NCI-H2171 (cell line): ENCODE results near the gene MANF.
A peak's percentile ranks its signal among the peaks of the same experiment; 100 is the strongest.
"Not testable (repeated sequence)": the region's sequence is repeated elsewhere in the genome, so short reads cannot be mapped to it uniquely, and the experiment has no call there.

ENCODE experiments used
- DNase-seq: peaks from one replicate; lab custom pipeline; 2025; lab: John Stamatoyannopoulos, UW

Gene MANF

DNA sequence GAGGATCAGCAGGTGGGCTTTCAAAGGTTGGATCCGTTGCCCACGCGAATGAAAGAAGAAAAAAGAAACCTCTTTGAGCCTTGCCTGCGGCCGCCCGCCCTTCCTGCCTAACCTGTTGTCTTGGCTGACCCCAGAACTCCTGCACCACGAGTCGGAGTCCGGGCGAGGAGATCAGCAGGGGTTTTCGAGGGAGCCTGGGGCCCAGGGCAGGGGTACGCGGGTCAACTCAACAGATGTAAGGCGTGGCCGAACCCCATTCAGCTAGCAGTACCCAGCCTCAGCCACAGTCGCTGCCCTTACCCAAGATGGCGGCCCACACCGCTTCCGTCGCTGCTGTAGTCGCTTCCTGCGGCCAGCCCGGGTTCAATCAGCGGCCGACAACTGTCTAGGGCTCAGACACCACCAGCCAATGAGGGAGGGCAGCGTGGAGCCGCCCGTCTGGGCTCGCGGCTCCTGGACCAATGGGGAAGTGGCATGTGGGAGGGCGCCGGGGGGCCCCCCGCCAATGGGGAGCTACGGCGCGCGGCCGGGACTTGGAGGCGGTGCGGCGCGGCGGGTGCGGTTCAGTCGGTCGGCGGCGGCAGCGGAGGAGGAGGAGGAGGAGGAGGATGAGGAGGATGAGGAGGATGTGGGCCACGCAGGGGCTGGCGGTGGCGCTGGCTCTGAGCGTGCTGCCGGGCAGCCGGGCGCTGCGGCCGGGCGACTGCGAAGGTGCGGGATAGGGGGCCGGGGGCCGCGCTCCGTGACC is at the start of gene MANF:
MANF (plus strand) TSS at position 566 of the 748 bp plus-strand sequence; CDS start at position 618, 52 bp downstream.
- peak; percentile 76 for DNase-seq

DNA sequence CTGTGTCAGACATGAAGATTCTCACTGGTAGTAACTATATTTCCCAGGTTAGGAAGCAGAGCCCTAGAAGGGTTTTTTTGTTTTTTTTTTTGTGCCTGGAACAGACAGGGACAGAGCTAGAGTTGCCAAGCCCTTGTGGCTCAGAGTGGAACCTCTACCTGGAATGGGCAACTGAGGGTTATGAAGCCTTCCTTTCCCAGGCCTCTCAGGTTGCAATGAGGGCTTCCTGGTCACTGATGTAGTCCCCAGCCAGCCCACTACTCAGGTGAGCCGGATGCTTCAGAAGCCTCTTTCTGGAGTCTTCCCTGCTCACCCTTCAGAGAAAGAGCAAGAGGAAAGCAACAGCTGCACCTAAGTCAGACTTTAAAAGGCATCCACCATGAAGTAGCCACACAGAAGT is 48.8 kb upstream of the MANF start:
- DNase-seq = no peak

DNA sequence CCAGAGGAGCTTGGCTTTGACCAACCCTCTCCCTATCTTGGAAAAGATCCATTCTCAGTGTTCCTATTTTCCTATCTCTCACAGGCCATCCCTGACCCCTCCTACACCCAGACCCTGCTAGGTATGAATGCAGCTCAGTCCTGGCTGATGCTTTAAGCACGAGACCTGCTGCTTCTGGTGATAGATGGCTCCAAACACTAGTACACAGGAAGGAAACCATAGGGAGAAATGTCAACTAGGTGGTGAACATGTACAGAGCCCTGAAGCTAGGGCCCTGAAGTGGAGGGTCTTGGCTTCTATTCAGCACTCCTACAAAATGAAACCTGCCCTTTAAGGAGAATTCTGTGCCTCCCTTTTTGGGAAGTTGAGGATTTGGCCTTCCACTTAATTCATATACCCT is 47.4 kb upstream of the MANF start:
- DNase-seq = no peak

DNA sequence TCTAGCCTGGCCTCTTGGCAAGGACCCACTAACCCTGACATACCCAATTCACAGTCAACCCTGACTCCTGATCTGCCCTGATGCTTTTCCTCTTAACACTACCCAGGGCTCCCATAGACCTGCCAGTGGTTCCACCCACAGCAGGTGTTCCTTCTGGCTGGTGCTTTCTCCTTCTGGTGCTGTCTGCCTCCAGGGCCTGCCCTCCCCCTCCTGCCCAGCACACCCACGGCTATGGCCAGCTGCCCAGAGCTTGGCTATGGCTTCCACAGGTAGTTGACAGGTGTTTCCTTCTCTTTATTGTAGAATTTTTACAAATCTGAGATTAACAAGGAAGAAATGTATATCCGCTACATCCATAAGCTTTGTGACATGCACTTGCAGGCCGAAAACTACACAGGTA is 46.5 kb upstream of the MANF start:
- no peak for DNase-seq

DNA sequence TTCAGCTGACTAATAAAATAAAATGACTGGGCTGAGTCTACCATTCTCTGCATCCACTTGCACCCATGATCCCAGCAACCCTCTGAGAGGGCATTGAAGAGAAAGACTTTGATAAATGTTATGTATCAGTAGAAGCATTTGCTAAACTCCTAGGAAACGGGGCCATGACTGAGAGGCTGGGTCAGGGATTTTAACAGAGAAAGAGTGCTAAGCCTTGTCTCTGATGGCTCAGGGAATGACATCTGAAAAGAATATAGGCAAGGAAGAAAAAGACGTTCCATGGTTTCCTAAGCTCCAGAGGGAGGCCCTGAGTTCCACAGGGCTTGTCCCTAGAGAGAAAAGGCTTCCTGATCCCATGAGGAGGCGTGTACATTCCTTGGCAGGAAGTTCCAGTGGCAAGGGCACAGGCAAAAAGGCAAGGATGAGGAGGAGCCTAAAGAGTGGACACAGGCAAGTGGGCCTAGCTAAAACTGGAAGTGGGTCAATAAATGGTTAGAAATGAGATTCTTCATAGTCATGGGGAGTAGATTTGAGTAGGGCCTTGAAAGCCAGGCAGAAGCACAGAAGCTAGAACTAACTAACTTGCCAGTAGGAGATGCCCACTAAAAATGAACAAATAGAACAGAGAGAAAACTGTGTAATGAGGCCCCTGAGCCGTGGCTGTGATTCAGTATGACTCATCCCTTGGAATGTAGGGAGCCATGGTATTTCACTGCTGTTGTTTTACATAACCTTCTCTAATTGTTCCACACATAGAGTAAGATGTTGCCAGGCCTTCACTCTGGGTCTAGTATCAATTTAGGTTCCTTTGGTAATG is 44.9 kb upstream of the MANF start:
- no peak for DNase-seq

DNA sequence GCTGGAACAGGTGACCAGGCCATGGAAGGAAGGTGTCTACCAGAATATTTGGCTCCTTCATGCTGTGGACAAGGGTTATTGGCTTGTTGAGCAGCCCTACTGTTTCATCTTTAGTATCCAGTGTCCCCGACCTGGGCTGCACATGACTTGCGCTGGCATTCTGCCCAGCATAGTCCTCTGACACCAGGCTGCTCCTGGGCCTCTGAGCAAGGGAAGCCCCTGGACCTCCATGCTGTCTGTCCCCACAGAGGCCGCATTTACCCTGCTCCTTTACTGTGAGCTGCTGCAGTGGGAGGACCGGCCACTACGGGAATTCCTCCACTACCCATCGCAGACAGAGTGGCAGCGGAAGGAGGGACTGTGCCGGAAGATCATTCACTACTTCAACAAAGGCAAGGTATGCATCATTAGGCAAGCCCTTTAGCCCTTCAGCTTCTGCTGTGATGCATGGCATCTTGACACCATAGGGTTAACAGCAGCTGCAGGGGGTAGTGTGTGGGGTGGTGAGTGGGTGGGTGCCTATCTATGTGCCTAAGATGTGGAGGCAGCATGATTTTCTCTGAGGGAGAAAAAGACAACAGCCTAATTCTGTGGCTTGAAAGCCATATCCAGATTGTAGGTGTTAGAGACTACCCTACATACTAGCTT is 44.0 kb upstream of the MANF start:
- DNase-seq = no peak

DNA sequence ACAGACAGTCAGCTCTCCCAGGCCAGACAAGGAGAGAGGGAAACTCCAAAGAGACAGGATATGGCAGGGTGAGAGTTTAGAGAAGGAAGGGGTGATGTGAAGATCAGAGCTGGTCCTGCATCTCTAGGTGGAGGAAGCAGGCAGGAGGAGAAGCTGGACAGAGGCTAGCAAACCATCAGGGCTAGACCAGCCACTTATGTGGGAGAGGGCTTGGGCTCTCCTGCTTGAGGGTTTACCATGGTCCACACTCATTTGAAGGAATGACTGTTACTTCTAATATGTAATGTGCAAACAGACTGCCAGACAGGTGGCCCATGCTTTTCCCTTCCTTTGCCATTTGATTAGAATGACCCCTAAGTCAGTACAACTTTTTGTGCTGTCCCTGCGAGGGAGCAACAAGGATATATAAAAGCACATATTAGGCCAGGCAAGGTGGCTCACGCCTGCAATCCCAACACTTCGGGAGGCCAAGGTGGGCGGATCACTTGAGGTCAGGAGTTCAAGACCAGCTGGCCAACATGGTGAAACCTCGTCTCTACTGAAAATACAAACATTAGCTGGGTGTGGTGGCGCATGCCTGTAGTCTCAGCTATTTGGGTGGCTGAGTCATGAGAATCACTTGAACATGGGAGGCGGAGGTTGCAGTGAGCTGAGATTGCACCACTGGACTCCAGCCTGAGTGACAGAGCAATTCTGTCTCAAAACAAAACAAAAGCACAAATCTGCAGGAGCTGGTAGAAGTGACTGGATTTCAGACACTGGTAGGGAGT is 41.0 kb upstream of the MANF start:
- DNase-seq = no peak

DNA sequence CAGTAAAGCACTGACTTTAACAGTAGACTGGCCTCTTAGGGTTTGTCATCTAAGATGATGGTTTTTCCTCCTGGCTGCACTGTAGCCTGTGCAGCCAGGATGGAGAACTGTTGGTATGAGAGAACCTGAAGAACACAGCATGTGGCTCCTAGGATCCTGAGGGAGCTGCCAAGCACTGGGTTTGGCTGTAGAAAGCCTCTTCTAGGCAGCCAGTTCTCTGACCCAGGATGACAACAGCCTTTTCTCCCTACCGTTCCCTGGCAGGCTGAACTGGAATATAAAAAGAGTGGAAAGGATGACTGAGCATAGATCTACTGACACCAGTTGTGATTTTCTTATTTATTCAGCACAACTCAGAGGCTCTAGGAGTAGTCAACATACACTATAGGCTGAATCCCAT is 34.3 kb upstream of the MANF start:
- no peak for DNase-seq

DNA sequence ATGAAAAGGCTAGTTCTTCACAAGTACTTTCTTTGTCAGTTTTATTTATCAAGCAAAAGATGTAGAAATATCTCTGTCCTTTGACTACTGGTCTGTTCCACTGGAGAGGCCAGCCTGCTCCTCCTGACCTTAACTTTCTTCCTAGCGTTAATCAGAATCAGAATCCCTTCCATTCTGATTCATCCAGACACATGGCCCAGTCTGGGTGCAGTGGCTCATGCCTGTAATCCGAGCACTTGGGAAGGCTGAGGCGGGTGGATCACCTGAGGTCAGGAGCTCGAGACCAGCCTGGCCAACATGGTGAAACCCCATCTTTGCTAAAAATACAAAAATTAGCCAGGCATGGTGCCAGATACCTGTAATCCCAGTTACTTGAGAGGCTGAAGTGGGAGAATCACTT is 32.0 kb upstream of the MANF start:
- DNase-seq = no peak

DNA sequence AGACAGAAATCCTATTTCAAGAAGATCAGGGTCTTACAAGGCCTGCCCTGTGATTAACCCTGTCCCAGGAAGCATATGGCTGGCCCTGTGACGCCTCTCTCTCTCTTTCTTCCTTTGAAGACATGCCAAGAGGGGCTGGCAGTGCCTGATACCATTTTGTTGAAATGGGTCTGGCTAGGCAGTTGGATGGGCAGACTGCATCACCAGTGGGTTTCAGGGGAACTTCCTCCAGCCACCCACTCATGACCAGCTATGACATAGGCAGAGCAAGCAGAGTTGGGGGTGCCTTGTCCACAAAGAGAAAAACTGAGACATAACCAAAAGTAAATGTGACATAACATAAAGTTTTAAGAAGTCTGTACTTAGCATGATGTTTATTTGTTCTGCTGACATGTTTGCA is 31.4 kb upstream of the MANF start:
- DNase-seq = no peak

DNA sequence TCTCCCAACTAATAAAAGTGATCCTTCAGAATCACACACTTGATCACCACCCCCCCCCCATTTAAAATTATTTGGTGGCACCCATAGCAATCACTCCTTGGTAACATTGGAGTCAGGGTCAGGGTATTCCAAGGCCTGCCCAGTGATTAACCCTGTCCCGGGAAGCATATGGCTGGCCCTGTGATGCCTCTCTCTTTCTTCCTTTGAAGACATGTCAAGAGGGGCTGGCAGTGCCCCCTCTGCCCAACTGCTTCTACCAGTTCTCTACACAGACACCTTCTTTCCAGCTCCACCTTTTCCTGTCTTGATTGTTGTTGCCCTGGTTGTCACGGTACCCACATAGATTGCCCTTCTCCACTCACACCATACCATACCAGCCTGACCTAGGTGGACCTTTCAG is 30.9 kb upstream of the MANF start:
- DNase-seq = no peak

DNA sequence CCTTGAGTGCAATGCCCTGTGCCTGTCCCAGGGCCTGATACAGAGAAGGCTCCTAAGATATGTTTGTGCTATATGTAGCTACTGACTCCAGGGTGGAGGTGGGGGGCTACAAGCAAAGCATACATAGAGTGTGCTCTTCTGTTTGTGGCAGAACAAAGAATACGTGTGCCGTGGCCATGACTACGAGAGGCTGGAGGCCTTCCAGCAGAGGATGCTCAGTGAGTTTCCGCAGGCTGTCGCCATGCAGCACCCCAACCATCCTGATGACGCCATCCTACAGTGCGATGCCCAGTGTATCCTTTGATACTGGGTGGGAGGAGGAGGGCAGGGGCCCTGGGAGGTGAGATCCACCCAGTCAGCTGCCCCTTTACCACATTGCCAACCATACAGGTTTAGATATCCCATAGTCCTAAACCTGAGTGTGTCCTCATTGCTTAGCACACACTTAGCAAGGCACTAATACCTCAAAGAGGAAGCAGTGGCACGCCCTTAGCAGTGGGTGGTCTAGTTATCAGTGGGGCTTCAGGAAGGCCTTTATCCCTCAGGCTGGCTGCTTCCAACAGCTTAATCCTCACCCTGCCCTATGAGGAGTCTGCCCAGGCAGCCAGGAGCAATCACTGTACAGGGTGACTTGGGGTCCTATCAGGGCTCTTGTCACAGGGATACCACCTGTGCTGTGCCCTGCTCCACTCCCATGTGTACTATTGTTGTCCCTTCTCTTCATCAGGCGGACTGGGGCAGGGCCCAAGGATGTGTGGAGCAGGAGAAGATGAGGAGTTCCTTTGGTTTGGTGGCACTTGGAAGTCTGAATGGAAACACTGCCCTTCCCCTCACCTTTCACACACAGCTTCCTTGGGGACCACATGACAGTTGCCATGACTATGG is 30.1 kb upstream of the MANF start:
- no peak for DNase-seq

DNA sequence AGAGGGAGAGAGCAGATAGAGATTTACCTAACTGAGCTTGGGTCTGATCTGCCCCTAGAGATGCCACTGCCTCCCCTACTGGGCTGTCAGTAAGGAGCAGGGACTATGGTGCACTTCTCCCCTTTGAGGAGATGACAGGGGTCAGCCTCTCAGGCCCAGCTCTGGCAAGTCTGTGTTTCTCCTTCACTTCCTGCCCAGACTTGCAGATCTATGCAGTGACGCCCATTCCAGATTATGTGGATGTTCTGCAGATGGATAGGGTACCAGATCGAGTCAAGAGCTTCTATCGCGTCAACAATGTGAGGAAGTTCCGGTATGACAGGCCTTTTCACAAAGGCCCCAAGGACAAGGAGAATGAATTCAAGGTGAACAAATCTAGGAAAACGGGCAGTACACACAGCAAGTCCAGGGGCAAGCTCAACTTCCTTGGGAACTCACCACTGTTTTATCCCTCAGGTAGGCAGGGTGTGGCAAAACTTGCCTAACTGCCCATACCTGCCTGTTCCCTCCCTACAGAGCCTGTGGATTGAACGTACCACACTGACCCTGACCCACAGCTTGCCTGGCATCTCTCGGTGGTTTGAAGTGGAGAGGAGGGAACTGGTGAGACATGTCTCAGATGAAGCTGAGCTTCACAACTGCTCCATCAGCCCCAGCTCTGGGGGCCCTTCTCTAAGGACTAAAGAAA is 29.1 kb upstream of the MANF start:
- DNase-seq = no peak

DNA sequence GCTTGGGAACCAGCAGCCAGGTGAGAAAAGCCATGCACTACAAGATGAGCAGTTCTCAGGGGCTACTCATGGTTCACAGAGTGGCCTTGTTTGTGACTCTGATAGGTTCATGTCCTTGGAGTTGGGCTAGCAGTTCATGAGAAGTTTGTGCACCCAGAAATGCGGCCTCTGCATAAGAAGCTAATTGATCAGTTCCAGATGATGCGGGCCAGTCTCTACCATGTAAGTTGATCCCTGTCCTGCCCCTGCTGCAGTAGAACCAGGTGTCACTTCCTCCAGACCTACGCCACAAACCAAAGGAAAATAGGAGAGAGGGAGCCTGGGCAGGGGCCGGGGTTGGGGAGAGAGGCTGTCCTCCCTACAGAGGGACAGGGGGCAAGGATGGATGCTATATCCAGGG is 27.2 kb upstream of the MANF start:
- no peak for DNase-seq

DNA sequence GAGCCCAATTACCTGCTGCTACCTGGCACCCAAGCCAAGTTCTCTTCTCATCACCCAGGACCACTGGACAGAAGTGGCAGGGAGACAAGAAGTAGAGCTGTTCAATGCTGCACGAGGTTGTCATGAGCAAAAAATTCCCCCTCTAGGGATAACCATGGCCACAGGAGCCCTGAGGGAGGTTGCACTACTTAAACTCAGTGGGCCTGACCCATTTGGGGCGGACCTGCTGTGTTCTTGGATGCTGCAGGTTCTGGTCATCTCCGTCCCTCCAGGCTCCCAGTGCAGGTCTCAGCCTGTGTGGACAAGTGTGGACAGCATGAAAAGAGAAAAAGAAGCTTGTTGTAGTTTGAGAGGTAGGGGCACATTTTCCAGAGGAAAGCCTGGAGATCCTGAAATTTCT is 26.1 kb upstream of the MANF start:
- no peak for DNase-seq

DNA sequence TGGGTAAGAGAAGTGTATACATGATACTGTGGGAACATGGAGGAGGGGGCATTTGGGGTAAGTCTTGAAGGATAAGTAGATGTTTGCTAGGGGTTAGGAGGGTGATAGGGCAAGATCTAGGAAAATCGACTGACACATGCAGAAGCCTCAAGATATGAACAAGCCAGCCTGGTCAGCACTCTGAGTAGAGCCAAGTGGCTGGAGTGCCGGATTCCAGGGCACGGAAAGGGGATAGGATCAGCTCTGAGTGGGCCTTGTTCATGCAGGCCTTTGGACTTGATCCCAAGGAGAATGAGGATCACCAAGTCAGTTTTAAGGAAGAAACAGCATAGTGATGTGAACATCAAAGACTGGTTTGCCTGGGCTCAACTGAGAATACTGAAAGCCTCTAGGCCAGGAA is 24.3 kb upstream of the MANF start:
- DNase-seq = no peak

DNA sequence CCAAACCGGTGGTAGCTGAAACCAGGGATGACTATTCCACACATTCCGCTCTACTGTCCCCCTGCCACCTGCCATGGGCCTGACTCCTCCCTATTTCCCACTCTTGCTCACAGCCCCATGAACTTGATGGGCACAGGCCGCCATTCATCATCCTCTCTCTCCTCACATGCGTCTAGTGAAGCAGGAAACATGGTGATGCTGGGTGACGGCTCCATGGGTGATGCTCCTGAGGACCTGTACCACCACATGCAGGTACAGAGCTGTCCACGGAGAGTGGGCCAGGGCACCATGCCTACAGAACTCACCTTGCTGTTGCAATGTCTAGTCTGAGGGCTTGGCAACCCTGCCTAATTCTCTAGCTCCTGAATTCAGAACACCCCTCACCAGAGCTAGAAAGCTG is 23.3 kb upstream of the MANF start:
- no peak for DNase-seq

DNA sequence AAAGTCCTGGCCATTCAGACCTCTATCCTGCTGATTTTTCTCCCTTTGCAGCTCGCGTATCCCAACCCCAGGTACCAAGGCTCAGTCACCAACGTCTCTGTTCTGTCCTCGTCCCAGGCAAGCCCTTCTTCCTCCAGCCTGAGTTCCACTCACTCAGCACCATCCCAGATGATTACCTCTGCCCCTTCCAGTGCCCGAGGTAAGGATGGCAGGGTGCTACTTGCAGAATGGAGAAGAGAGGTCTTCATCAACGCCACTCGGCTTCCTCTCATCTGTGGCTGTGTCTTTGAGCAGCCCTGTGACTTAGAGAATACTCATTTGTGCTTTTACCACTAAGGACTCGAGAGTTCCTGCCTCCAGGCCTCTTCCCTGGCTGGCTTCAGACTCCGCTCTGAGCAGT is 22.6 kb upstream of the MANF start:
- DNase-seq = no peak

DNA sequence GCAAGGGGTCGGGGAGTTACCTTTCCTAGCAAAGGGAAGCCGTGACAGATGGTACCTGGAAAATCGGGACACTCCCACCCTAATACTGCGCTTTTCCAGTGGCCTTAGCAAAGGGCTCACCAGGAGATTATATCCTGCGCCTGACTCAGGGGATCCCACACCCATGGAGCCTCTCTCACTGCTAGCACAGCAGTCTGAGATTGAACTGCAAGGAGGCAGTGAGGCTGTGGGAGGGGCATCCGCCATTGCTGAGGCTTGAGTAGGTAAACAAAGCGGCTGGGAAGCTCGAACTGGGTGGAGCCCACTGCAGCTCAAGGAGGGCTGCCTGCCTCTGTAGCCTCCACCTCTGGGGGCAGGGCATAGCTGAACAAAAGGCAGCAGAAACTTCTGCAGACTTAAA is 16.8 kb upstream of the MANF start:
- not testable (repeated sequence) for DNase-seq

DNA sequence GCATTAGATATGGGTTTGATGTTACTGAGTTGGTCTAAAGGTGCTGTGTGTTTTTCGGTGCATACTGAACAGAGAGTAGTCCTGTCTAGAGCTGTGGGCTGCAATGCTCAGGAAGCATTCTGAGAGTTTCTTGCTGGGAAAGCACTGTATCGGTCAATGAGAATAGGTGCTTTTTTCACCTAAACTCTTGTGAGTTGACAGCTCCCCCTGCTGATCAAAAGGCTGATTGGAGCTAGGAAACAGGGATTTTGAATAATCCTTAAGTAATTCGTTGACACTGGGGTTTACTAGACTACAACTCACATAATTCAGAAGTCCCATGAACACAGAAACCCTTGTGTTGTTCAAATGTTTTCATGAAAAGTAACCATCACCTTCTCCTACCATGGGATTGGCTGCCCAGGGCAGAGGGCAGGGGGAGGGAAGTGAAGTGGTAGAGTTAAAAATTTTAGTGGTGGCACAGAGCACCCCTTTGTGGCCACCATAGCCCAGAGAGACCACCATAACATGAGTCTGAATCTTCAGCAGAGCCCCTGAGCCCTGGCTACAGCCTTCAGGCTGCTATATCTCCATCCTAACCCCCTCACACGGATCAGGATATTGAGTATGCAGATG is 13.0 kb upstream of the MANF start:
- DNase-seq = peak; percentile 42
